NK-92 treated with Interleukin-12 subunit alpha and Interleukin-12 subunit beta, amount 100 ng/mL, for 24 hours (cell line): ENCODE data around the gene TRAK1.
"Not testable (repeated sequence)": the region's sequence is repeated elsewhere in the genome, so short reads cannot be mapped to it uniquely, and the experiment has no call there.

Source experiments
- DNase-seq: peaks from one replicate; lab custom pipeline; 2025; lab: John Stamatoyannopoulos, UW

The TRAK1 gene, protein sequence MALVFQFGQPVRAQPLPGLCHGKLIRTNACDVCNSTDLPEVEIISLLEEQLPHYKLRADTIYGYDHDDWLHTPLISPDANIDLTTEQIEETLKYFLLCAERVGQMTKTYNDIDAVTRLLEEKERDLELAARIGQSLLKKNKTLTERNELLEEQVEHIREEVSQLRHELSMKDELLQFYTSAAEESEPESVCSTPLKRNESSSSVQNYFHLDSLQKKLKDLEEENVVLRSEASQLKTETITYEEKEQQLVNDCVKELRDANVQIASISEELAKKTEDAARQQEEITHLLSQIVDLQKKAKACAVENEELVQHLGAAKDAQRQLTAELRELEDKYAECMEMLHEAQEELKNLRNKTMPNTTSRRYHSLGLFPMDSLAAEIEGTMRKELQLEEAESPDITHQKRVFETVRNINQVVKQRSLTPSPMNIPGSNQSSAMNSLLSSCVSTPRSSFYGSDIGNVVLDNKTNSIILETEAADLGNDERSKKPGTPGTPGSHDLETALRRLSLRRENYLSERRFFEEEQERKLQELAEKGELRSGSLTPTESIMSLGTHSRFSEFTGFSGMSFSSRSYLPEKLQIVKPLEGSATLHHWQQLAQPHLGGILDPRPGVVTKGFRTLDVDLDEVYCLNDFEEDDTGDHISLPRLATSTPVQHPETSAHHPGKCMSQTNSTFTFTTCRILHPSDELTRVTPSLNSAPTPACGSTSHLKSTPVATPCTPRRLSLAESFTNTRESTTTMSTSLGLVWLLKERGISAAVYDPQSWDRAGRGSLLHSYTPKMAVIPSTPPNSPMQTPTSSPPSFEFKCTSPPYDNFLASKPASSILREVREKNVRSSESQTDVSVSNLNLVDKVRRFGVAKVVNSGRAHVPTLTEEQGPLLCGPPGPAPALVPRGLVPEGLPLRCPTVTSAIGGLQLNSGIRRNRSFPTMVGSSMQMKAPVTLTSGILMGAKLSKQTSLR

DNA sequence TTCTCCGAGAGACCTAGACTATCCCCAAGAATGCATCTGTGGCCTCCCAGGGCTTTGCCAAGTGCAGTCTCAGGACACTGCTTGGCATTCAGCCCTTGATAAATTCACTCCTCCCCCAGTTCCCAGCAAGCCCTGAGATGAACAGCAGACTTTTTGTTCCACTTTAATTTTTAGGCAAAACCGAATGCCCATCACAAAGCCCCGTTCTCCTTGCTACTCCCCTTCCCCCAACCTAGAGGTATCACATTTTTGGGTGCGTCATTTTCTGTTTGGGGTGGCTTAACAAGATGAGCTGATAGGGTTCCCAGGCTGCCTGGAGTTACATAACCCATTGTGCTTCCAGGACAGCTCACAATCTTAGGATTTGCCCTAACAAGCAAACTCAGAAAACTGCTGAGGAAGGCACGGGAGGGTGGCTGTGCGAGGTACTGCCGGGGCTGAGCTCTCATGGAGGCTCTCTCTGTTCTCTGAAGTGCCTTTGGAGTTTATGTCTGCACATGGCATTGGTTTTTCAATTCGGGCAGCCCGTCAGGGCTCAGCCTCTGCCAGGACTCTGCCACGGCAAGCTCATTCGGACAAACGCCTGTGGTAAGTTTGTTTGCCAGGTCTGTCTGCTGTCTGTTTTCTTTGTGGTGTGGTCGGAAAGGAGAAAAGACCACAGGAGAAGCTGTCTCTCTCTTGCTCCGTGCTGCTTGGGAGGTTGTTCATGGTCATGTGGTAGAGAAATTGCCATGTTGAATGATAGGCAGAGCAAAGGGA, at the start of gene TRAK1:
Gene TRAK1, plus strand, starts transcription at position 385 of the 759 bp plus-strand sequence. Its CDS starts 113 bp downstream, at position 498.
- DNase-seq: no peak

DNA sequence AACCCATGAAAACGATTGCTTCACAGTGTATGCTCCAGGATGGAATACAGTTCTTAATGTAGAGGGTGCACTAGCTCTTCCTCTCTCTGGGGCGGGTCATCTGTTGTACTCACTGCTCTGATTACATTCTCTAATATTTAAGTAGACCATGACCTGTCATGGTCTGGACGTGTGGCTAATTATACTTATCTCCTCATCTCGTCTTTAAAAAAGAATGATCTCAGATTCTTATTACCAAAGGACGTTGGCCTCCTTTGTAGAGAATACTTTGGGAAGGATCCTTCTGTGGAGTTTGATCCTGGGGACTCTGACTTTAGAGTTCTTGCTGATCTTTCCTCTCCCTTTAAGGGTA, 48.4 kb upstream of the TRAK1 start:
- DNase-seq: no peak

DNA sequence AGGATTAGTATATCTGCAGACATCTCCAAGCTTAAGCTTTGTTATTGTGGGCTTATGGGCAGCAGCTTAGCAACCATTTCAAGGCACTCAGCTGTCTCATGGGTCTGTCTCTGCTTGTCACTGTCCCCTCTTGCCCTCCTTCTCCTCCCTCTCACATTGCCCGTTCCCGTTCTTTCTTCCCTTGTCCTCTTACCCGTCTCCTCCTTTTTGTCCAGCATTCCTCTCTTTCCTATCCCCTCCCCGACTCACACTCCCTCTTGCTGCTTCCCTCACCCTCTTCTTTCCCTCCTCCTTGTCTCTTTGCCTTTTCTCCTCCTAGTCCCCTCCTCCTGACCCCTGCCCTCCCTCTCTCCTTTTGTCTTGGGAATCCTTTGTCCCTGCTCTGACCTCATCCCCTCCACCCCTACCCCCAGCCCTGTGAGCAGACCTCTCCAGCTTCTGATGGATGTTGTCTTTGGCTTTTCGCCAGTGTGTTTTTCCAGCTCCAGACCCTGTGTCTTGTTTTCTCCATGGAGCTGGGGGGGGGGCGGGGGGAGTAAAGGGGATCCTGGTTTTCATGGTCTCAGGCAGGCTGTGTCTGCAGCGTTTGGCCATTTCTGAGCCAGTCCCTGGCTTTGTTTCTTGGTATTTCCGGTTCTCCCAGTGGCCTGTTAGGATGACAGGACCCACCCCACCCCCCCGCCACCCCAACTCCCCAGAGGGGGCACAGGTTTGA, 47.9 kb upstream of the TRAK1 start:
- DNase-seq: no peak

DNA sequence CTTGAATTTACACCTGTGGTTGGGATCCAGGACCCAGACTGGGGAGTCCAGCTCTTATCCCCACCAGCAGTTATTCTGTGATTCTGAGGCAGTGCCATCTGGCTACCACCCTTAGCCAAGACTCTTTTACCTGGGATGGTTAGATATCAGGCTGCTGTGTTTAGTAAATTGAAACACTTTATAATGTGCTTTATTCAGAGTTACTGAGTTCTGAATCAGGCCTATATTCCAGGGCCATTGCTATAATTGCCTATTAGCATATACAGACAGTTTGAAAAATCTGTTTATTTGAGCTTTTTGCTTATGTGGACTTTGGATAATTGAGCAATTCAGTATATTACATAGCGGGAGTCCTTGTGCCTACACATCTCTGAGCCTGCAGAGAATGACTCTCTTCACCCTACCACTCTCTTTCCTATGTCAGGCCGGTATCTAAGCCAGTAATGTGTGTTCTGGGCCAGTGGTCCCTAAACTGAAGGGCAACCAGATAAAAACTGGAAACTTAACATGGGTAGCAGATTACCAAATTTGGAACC, 45.4 kb upstream of the TRAK1 start:
- no peak for DNase-seq

DNA sequence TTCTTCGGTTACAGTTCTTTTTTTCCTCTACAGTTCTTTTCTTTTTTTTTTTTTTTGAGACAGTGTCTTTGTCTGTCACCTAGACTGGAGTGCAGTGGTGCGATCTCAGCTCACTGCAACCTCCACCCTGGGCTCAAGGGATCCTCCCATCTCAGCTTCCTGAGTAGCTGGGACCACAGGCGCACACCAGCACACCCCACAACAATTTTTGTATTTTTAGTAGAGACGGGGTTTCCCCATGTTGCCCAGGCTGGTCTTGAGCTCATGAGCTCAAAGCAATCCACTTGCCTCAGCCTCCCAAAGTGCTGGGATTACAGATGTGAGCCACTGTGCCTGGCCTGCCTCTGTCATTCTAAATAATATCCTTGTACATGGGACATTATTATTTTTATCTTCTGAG, 42.6 kb upstream of the TRAK1 start:
- DNase-seq: not testable (repeated sequence)

DNA sequence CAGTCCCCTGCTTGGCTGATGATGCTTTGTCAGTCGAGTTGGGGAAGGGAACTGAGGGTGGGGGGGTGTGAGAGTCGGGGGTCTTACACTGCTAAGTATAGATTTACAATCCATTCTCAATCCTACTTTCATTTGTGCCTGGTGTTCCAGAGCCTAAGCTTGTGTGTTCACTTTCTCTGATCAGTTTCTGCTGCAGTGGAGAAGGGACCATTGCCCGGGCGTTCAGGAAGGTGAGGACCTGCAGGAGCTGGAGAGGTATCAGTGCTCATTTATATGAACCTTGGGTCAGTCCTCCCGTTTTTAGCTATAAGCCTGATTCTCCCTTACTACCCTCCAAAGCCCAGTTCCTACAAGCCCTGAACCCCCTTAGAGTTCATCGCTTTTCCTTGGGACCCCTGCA, 41.0 kb upstream of the TRAK1 start:
- no peak for DNase-seq

DNA sequence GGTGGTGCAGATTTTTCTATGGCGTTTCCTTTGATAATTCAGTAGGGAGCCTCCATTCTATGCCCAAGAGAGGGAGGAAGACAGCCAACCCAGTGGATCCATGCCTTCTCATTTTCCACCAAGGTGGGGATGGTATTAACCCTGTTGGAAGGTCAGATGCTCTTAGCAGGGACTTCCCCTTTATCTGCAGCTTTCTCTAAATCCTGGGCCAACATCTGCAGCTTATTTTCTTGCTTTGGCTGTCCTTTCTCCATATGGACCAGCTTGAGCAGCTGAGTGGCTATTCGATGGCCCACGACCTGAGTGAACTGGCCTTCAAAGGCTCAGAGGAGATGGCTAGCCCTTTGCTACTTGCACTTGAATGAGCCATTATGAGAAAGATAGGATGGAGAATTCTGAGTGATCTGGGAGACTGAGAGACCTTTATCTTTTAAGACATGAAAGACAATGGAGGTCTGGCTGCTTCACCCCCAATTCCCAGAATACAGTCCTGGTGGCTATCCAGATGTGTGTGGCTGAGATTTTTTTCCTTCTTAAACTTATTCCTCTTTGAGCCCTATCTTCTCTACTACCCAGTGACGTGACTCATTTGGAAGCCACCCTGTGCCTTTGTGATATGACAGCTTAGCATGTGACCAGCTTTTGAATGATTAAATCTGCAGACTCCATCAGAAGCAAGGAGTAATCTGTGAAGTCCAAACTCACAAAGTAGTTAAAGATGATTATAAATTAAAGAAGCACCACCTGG, 39.6 kb upstream of the TRAK1 start:
- DNase-seq: no peak

DNA sequence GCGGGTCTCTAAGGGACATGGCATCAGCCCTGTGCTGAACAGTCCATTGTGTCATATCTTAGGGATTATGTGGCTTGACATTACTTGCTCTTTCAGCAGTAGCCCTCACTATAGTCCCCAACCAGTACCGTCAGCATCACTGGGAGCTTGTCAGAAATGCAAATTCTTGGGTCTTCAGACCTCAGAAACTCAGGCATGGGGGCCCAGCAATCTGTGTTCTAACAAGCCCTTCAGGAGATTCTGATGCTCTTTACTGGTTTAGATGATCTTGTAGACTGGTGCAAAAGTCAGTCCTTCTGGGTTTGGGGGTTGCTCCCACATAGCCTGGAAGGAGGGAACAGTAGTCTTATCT, 39.0 kb upstream of the TRAK1 start:
- no peak for DNase-seq

DNA sequence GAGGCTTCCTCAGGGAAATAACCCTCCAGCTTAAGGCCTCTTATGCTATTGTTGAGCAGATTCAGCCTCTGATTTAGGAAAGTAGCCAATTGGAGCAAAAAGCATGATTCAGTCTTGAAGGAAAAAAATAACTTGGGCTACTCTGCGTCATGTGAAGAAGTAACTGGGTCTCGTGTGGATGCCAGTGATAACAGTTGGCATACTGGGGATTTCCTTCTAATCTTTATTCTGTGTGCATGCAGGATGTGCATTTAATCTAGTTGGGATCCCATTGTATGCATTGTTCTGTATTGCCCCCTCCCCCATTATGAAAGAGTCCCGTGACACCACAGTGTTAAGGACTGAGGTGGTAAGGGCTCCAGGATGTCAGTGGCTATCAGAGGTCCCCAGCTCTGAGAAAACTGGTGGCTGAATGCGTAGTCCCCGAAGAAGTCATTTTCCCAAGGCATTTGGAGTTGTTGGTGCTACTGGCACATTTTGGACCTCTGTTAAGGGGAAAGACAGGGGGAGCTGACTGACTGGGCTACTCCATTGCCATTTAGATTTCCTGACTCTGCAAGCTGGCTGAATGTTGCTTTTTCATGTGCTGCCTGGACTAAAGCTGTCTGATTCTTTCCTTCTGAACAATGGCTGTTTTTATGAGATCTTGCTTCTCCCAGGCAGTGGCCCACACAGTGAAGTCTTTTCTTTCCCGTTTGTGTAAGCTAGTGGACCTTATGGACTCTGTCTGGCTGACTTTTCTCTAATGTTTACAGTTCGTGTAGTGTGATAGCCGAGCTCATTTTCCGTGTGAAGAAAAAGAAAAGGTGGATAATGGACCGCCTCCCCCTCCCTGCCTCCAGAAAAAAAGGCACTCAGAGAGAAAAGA, 38.4 kb upstream of the TRAK1 start:
- DNase-seq: no peak

DNA sequence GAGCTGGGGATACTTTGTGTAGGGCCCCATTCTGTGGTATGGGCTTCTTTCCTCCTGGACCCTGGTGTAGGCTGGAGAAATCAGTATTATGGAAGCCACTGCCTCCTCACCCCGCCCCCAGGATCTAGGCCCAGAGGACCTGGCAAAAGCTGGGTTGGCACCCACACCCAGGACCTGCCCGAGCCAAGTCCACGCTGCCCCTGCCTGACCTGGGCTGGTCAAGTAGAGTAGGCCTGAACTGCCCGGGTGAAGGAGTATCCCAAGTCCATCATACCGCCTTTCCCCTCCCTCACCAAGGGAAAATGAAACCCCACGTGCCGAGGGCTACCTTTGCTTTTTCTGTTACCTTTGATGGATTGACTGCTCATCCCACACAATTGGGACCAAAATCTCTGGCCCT, 37.7 kb upstream of the TRAK1 start:
- DNase-seq: no peak

DNA sequence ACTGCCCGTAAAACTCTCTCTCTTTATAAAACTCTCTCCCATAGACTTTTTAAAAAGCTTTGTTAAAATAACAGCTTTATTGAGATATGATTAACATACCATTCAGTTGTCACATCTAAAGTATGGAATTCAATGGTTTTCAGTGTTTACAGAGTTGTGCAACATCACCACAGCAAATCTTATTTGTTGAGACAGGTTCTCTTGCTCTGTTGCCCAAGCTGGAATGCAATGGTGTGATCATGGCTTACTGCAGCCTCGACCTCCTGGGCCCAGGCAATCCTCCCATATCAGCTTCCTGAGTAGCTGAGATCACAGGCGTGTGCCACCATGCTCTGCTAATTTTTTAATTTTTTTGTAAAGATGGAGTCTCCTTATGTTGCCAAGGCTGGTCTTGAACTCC, 35.9 kb upstream of the TRAK1 start:
- DNase-seq: no peak

DNA sequence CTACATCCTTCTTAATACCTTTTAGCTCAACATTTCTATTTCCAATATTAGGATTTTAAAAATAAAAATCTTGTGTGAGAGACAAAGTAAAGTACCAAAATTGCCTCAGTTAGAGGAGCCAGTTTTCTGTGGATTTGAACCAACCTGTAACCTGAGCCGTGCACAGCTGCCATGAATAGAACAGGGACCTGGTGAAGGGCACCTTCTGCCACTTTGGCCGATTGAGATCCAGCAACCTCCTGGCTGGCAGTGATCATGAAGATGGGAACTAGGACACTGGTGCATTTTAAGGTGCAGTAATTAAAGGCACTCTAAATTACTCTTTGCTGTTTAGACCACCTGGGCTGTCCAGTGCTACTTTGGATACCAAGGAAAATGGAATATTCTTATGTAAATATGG, 34.3 kb upstream of the TRAK1 start:
- no peak for DNase-seq

DNA sequence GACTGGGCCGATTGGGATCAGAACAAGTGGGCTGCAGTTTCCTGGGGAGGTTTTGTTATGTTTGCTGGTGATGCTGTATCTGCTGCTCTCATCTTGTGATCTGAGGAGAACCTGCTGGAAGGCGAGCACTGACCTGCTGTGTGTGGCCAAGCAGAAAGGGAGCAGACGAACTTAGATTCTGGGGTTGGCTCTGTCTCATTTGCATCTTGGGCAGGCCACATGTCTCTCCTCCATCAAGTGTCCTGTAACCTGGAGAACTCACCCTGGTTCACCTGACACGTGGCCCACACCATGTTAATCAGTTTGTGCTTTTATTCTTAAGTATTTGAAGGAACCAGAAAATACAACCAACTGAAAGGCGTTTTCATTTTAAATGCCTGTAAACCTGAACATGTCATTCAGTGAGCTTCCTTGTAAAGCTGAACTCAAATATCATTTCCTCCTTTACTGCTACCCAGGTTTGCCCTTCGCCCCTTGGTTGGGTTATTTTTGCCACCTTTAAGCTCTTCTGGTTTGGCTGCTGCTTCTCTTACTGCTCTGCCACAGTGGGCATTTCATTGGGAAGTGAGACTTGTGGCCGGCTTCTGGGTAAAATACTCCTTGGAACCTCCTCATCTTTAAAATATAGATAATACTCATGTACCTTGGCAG, 33.5 kb upstream of the TRAK1 start:
- DNase-seq: no peak

DNA sequence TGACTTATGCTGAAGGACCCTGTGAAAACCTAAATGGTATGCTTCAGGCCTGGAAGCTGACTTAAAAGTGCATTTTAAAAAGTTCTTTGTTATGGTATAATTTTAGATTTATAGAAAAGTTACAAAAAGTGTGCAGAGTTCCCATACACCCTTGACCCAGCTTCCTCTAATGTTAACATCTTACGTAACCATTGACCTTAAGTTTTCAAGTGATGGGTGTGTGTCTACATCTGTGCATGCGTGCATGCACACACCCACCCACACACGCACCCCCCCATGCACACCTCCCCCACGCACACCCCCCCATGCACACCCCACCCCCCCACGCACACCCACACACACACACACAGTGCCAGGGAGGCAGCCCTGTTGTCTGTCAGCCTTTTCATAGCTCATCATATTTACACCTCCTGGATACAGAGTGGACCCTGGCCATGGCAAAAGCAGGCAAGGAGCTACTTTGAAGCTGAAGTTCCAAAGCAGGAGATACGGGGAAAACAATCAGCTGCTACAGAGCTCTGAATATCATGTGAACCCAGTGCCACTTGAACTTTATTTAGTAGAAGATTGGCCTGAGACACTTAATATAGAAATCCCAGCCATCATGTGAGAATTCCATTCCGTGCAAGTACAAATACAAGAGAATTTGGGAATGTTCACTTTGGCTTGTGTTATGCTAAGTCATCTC, 30.0 kb upstream of the TRAK1 start:
- DNase-seq: no peak

DNA sequence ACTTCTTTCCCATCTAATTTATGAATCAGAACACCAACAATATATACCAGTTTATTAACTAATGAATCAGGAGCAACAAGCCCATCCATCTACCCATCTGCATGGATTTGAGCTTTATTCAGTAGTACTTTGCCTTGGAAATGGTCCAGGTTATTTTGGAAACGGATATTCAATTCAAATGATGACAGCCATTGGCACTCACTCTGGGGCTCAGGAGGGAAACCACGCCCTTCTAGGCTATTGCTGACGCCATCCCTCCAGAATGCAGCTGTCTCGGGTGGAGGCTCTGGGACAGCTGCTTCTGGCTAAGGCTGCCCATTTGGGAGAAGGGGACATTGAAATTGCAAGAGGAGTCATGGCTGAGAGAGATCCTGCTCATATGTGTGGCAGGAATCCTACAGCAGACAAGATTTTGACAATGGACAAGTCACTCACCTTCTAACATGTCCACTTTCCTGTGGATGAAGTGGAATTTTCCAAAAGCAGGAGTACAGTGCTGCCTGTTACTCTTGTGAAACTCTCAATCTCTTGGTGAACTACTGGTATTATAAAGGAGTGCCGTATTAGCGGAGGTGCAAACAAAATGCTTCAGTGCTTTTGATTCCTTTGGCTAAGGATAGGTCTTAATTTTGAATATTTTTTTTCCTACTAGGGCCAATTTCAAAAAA, 29.3 kb upstream of the TRAK1 start:
- no peak for DNase-seq

DNA sequence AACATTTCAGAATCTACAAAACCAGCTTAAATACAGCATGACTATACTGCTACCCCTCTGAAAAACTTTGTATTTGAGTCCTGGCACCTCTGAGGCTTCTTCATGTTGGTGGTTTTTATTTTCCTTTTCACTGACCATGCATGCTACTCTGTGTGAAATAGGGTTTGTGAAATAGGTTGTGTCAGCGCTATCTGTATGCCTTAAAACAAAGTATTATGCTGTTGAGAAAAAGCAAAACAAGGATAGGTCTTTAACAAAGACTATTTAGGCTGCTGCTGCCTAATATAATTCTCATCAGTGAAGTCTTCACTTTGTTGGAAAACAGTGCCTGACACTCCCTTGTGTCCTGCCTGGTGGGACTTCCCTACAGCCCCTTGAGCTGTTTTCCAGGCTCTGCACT, 28.7 kb upstream of the TRAK1 start:
- no peak for DNase-seq

DNA sequence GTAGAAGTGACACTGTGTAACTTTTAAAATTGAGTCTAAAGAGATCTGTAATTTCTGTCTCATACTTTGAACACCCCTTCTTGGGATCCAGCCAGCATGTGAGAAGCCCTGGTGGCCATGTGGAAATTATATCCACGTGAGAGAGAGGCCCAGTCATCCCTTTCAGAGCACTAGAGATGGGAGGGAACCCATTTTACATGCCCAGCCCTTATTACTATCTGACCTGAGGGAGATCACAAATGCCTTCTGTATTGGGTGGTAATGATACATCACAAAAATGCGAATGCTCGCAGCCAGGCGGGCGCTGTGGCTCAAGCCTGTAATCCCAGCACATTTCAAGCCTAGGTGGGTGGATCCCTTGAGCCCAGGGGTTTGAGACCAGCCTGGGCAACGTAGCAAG, 27.3 kb upstream of the TRAK1 start:
- no peak for DNase-seq

DNA sequence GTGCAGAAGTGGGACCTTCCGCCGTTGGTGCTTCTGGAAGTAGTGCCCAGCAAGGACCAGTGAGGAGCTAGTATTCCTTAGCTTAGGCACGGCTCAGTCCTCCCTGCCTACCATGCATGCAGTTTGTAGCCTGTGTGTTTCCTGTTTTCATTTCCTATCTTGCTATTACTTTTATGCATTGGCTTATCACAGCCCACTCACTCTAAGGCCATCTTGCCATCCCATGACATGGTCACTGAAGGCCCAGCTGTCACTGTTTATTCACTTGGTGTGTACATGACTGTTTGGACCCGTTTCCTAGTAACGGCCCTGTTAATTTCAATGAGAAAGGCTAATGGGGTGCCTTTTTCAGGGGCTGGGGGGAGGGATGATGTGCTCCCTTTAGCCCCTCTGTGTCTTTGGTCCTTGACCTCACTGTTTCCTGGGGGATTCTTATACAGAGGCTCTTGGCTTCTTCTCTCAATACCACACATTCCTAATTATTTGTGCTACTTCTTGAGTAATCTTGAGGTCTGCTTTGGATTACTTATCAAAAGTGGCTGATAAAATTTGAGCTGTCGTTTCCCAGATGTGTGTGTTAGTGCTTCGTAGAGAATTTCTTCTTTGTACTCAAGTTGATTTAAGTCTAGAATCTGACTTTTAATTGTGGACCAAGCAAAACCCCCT, 24.5 kb upstream of the TRAK1 start:
- no peak for DNase-seq
